T-helper 9 cell (primary cell): ENCODE data around the gene SLC25A41.

ENCODE experiments used
- DNase-seq: peaks from one replicate; pipeline ENCODE4 v3.0.0-alpha.2; 2020
- total RNA-seq, 2 donors: gene quantifications; one replicate each; lab custom pipeline; 2026; lab: John Stamatoyannopoulos, UW

The SLC25A41 gene
- total RNA-seq = 0 to 0.21 reads per million in 2 donors

GRCh38 chr19:6433663-6434062 is at the start of gene SLC25A41:
Gene SLC25A41, minus strand, starts transcription at chr19:6433763. Its CDS starts 70 bp downstream, at chr19:6433693.
- no peak for DNase-seq

DNA sequence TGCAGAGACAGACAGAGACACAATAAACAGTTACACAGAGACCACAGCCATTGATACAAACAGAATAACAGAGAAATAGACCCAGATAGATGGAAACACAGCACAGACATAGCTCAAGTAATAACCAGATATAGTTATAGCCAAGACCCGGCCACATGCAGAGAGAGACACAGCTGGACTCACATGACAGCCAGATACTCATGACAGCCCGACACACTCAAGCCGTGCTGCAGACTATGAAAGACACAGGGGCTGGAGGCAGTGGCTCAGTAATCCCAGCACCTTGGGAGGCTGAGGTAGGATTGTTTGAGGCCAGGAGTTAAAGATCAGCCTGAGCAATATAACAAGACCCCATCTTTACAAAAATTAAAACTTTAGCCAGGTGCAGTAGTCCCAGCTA is 49.7 kb upstream of the SLC25A41 start:
- no peak for DNase-seq

DNA sequence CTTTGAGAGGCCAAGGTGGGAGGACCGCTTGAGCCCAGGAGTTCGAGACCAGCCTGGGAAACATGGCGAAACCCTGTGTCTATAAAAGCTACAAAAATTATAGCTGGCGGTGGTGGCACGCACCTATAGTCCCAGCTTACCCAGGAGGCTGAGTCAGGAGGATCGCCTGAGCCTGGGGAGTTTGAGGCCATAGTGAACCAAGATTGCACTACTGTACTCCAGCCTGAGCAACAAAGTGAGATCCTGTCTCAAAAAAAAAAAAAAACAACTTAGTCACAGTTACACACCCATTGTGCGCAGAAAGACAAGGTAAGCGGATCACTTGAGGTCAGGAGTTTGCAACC is 48.8 kb upstream of the SLC25A41 start:
- no peak for DNase-seq

- DNase-seq = peak; percentile 40
Observed at GRCh38 chr19:6481541-6482342, 48.2 kb upstream of the SLC25A41 start, which contains the start of gene DENND1C. Gene DENND1C, minus strand, starts transcription at chr19:6481787. Its CDS starts 92 bp downstream, at chr19:6481695.

DNA sequence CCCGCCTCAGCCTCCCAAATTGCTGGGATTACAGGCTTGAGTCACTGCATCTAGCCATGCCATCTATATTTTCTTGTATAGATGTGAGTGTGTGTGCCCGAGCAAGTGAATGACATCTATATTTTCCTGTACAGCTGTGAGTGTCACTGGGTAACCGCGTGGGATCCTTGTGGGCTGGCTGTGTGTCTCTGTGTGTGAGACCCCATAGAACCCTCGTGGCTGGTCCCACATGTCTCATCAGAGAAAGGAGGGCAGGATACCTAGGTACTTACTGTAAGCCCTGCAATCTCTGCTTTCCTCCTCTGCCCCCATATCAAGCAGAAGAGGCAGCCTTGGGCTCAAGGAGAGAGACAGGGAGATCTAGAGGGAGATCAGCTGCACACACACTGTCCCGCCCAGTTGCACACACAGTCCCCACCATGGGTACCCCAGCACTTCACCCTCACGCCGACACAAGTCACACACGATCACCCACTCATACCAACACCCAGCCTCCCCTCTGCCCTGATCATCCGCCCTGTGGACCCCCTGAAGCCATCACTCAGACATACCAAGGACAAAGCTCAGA is 47.4 kb upstream of the SLC25A41 start:
- DNase-seq = no peak

DNA sequence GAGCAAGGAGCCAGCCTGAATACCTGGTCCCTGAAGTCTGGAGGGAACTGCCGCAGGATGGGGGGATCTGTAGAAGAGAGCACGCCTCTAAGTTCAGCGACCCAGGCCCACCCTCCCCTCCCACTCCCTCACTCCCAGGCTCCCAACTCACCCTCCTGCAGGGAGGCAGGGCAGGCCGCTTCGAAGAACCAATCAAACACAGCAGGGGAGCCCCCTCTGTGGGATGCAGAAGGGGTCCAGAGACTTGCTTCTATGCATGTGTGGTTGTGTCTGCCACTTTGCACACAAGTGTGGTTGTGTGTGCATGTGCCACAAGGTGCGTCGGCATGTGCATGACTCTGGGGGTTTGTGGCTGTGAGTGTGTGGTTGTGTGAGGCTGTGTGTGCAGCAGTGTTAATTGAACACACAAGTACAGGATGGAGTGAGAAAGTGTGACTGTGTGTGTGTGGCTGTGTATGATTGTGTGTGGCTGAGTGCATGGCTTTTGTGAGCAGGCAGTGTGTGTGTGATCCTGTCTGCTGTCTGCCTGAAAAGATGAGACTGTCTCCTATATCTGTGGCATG is 46.4 kb upstream of the SLC25A41 start:
- no peak for DNase-seq

DNA sequence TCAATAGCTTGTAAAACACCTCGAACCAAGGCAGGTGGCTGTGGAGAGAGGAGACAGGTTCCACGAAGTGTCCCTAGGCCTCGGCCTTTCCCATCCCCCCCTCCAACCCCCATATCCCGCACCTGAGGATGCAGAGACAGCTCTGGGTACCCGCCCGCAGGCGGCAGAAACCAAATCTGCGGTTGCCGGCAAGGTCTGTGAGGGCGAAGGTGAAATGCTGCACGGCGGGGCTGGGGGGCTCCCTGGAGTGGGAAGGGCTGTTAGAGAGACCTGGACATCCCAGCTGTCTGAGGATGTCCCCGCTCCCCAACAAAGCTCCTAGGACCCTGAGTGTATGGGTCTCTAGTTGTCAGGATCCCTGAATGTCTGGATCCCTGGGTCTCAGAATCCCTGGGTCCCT is 45.3 kb upstream of the SLC25A41 start:
- DNase-seq = no peak

- DNase-seq = no peak
Observed at GRCh38 chr19:6476896-6477431, 43.4 kb upstream of the SLC25A41 start.

- peak; percentile 62 for DNase-seq
Observed at GRCh38 chr19:6476155-6476895, 42.8 kb upstream of the SLC25A41 start.

- no peak for DNase-seq
Observed at GRCh38 chr19:6475321-6476108, 42.0 kb upstream of the SLC25A41 start.

GRCh38 chr19:6473647-6474046 is 40.1 kb upstream of the SLC25A41 start:
- DNase-seq = no peak

DNA sequence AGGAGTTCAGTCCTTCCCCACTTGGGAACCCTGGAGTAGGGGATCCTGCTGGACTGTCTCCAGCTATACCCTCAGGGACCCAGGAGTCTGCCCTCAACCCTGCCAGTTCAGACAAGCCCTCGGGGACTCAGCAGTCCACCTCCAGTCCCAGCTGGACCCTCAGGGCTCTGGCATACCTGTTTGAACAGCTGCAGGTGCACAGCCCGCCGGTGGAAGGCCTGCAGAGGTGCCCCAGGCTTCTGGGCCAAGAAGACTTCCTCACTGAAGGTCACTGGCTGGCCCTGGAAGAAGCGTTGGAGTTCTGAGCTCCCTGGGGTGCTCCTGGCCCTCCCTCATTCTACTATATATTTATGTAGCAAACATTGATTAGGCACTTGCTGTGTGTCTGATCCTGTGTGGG is 39.1 kb upstream of the SLC25A41 start:
- DNase-seq = no peak

DNA sequence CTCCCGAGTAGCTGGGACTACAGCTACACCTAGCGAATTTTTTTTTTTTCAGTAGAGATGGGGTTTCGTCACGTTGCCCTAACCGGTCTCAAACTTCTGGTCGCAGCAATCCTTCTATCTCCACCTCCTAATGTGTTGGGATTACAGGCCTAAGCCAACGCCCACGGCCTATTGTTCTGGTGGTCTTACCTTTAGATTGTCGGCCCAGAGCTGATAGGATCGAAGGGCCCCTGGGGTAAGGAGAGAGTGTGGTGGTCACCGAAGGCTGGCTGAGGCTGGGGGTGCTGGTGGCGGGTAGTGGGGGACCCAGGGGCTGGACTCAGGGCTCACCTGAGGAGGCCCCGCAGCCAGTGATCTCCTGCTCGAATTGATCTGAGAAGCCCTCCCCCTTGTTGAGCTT is 37.5 kb upstream of the SLC25A41 start:
- DNase-seq = no peak

DNA sequence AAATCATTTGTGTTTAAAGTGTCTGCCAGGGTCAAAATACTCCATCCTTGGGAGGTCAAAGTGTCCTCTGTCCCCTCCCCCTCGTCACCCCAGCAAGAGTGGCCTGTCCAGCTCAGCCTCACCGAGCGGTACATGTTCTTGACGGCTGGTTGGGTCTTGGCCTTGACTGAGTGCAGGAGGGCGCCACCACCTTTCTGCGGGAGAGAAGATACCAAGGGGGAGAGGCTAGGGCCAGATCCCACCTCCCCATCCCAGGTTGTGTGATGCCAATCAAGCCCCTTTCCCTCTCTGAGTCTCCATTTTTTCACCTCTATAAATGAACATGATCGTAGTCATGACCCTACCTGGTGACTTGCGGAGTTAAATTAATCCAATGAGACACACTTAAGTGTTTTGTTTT is 36.6 kb upstream of the SLC25A41 start:
- no peak for DNase-seq

DNA sequence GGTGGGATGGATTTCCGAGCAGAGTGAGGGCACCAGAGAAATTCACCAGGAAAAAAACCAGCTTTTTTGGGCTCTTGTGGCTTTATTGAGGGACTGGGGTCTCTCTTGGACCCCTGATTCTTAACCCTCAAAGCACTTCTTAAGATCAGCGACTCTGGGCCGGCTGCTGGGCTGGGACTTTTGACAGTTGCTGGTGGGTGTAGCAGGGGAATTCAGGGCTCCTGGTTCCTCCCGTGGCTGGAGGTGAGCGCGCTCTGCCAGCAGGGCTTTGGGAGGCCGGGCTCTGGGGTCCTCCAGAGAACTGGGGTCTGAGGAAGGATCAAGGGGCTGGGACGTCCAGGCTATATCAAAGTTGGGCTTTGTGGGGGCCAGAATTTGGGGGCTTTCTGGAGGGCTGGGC is 33.8 kb upstream of the SLC25A41 start:
- no peak for DNase-seq

- no peak for DNase-seq
Observed at GRCh38 chr19:6466526-6467248, 33.1 kb upstream of the SLC25A41 start.

DNA sequence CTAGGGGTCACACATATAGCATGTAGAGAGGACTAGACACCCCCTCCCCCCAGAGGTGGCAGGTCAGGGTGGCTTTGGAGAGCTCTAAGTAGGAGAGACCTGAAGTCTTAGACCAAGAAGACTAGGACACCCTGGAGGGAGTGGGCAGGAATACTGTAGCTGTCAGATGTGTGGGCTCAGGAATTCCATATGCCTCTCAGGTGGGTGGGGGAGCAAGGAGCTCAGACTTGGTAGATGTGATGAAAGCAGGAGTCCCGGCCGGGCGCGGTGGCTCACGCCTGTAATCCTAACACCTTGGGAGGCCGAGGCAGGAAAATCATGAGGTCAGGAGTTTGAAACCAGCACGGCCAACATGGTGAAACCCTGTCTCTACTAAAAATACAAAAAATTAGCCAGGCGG is 32.1 kb upstream of the SLC25A41 start:
- no peak for DNase-seq

GRCh38 chr19:6465006-6465405 is 31.4 kb upstream of the SLC25A41 start:
- DNase-seq = no peak

- peak; percentile 32 for DNase-seq
Observed at GRCh38 chr19:6464070-6464873, 30.7 kb upstream of the SLC25A41 start, which contains the start of gene CRB3. Gene CRB3, plus strand, starts transcription at chr19:6464271. Its CDS starts 431 bp downstream, at chr19:6464702.

DNA sequence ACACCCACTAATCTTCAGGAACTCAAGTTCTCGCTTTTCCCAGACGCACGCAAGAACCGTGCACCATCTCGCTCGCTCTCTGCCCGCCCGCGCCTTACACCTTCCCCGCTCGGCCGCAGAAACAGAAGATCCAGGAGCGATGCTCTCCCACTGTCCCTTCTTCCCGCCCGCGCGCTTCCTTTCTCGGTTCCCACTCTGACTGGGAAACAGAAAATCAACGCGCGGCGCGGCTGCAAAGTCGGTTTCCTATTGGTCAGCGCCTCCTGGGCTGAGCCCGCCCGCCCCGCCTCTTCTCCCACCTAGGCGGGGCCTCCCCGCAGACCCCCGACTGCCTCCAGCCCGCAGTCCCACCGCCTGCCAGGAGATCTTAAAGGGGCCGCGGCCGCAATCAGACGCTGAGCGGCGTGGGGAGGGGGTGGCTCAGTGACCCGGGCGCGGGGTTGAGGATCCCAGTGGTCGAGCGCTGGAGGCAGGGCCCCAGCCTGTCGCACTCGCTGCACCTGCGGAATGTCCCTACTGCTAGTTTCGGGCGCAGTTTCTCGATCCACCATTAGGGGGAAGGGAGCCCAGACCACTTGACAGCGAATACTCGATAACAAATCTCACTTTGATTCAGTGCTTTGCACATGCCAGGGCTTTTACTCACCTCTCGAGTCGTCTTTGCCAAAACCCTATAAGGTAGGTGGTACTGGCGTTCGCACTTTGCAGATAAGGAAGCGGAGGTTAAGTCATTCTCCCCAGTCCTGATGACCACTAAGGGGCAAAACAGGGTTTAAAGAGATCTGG is 26.7 kb upstream of the SLC25A41 start:
- peak; percentile 93 for DNase-seq
